Measurements from ENCODE around the gene ADAMTS17. TPM values are rescaled to one million over a fixed set of nuclear protein-coding genes. Genes with fewer than 3 reads are reported as not detected.

ADAMTS17 gene, protein sequence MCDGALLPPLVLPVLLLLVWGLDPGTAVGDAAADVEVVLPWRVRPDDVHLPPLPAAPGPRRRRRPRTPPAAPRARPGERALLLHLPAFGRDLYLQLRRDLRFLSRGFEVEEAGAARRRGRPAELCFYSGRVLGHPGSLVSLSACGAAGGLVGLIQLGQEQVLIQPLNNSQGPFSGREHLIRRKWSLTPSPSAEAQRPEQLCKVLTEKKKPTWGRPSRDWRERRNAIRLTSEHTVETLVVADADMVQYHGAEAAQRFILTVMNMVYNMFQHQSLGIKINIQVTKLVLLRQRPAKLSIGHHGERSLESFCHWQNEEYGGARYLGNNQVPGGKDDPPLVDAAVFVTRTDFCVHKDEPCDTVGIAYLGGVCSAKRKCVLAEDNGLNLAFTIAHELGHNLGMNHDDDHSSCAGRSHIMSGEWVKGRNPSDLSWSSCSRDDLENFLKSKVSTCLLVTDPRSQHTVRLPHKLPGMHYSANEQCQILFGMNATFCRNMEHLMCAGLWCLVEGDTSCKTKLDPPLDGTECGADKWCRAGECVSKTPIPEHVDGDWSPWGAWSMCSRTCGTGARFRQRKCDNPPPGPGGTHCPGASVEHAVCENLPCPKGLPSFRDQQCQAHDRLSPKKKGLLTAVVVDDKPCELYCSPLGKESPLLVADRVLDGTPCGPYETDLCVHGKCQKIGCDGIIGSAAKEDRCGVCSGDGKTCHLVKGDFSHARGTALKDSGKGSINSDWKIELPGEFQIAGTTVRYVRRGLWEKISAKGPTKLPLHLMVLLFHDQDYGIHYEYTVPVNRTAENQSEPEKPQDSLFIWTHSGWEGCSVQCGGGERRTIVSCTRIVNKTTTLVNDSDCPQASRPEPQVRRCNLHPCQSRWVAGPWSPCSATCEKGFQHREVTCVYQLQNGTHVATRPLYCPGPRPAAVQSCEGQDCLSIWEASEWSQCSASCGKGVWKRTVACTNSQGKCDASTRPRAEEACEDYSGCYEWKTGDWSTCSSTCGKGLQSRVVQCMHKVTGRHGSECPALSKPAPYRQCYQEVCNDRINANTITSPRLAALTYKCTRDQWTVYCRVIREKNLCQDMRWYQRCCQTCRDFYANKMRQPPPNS
- polyA plus RNA-seq (ENCODE audit: insufficient read length), result 4.0 TPM

DNA sequence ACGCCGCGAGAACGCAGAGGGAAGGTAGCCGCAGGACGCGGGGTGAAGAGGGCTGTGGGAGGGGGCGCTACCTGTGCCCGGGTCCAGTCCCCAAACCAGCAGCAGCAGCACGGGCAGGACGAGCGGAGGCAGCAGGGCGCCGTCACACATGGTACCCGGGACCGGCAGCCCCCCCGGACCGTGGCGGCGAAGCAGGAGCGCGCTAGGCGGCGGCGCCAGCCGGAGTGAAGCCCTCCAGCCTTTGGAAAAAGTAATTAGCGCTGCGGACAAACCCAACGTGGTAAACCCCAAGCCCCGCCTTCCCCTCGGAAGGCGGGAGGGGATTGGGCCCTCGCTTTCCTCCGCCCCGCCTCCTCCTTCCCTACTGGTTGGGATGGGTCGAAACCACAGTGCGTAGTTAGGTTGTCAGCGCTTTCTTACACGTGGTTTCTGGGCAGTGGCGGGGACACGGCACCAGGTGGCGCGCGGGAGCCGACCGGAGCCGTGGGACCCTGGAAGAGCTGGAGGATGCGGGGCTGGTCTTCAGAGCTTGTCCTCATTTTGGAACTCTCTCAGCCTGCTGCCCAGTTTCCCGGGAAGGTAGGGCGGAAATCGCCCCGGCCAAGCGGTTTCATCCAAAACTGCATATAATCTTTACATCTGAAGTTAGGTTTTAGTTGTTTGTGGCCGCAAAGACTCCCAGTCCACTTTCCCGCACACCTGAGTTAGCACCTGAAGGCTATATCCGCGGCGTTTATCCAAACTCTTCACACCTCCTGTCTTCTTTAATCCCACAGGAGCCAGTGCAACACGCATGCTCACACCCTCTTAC is at the start of gene ADAMTS17:
TSS of gene ADAMTS17 (minus strand) at position 226 of the 811 bp plus-strand sequence. CDS start at position 150, 76 bp downstream.
- DNase-seq (ENCODE audit: low read depth), result peak; percentile 91

DNA sequence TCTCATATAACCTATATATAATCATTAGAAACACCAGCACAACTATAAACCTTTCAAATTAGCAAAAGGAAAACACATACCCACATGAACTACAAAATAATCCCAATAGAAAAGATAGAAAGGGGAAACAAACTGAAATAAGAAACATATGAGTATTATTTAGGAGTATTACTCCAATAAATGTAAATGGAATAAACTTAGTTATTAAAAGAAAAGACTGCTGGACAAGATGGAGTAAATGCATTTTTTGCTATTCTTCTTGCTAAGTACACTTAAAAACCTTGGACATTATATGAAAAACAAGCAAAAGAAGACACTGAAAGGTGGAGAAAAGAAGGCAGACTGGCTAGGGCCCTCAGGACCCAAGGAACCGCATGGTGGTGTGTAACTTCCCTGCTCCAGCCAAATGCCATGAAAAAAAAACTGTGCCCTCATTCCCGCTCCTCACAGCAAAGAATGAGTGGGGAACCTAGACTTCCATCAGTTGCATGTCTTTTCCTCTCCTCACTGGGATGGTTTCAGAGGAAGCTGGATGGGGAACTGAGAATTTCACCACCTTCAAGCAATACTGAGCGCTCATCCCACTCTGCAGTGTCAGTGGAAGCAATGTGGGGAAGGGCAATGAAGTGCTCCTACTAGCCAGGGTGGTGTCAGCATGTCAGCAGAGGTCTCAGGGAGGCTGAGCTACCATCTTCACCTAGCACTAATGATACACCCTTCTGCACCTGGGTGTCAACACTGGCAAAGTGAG is 43.7 kb upstream of the ADAMTS17 start:
- DNase-seq (ENCODE audit: low read depth), result no peak

- no peak for DNase-seq (ENCODE audit: low read depth)
Observed at GRCh38 chr15:100384108-100384410, 42.3 kb upstream of the ADAMTS17 start.

DNA sequence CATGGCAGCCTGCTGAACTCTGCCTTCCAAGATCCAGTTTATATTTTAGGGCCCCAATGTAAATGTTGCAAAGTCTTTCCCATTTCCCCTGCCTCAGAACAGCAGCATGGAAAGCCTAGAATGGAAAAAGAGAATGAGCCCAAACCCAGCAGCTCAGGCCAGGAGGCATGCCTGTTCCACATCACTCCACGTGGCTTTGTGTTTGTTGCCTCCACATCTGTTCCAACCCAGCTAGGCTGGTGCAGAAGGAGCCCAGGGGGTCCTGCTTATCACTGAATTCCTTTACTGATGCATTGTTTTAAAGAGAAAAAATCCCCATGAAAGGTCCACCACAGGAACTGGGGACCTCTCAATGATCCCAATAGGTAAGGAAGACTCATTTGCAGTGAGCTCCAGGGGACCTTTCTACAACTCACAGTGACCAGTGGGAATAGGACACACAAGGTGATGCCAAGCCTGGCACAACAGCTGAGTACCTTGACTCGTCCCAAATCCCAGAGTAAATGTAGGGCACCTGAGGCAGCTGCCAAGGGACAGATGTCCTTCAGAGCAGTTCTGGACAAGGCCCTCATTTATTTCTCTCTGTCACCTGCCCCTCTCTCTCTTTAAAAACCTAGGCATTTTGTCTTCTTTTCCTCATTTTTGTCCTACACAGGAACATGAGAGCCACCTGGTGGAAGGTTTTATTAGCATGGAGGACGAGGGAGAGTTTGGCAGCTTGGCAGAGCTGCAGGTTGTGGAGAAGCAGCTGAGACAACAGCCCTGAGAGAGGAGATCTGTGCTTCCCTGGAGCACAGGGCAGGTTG is 41.7 kb upstream of the ADAMTS17 start:
- DNase-seq (ENCODE audit: low read depth), result no peak

DNA sequence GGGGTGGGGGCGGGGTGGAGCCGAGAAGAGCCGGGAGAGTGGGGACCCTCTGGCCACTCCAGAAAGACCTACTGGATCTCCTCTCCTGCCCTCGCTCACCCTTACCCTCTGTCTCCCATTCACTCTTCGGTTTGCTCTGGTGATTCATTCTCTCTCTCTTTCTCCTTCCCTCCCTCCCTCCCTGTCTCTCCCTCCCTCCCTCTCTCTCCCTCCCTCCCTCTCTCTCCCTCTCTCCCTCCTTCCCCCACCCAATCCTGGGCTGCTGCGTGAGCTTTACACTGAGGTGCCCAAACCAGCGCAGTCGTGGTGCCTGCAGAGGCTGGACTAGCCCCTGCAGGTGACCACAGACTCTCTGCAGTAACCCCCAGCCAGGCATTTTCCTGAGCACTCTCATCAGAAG is 32.2 kb upstream of the ADAMTS17 start:
- DNase-seq (ENCODE audit: low read depth), result no peak

- no peak for DNase-seq (ENCODE audit: low read depth)
Observed at GRCh38 chr15:100373120-100373896, 31.5 kb upstream of the ADAMTS17 start.

- no peak for DNase-seq (ENCODE audit: low read depth)
Observed at GRCh38 chr15:100372739-100373119, 31.0 kb upstream of the ADAMTS17 start.

DNA sequence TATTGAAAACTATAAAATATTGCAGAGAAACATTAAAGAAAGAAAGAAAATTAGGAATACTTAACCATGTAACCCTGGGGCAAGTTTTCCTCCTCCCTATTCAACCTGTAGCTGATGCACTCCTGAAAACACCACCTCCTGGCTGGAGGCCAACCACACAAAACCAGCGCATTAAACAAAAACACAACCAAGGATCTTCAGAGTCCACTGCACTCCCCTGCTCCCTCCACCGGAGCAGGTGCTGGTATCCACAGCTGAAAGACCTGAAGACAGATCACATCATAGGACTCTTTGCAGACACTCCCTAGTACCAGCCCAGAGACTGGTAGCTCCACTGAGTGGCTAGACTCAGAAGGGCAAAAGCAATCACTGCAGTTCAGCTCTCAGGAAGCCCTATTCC is 13.6 kb upstream of the ADAMTS17 start:
- DNase-seq (ENCODE audit: low read depth), result no peak

GRCh38 chr15:100353449-100353848 is 11.7 kb upstream of the ADAMTS17 start:
- DNase-seq (ENCODE audit: low read depth), result no peak

DNA sequence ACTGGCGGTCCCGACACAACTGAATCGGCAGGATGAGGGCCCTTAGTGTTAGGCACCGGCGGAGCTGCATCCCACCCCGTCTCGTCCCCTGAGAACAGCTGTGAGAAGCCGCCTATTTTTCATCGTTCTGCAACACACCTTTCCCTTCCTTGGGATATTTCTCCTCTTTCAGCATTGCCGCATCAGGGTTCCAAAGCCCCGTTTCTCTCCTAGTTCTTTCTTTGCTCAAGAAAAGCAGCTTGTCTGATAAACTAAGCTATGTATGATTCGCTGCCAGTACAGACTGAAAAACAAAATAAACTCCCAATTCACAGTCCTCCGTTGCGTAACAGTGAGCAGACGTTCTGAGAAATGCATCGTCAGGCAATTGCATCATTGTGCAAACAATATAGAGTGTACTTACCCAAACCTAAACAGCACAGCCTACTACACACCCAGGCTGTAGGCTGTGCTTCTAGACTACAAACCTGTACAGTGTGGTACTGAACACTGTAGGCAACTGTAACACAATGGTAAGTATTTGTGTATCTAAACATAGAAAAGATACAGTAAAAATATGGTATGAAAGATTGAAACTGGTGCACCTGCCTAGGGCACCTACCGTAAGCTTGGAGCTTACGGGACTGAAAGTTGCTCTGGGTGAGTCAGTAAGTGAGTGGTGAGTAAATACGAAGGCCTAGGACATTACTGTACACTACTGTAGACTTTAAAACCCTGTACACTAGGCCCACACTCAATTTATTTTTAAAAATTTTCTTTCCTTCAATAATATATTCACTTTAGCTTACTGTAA is 8.9 kb upstream of the ADAMTS17 start:
- no peak for DNase-seq (ENCODE audit: low read depth)

DNA sequence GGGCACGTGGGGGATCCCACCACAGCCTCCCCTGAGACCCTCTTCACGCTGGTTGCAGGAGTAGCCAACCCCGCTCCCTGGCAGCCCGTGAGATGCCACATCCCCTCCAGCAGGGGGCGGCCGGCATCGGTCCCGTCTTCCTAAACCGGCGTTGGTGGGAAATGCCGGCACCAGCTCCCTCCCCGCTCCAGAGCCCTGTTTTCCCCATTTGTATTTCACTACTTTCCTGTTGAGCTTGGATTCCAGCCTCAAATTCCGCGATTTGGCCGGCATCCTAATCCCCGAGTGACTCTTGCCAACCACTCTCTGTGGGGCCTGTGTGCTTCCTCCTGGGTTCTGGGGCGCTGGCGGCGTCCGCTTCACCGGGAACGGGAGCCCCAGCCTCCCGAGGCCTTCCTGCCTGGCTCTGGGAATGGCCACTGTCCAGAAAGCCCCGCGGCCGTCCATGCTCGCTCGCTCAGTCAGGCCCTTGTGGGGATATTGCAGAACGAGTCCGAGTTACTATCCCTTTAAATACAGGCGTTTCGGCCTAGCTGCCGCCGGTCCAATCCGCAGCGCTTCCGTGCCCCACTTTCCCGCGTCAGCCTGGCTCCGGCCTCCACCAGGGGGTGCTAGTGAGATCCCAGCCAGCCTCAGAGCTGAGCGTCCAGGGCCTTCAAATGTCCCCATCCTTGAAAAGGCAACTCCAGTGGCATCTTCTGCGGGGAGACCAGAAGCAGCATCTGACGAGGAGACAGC is 8.1 kb upstream of the ADAMTS17 start:
- DNase-seq (ENCODE audit: low read depth), result peak; percentile 86

DNA sequence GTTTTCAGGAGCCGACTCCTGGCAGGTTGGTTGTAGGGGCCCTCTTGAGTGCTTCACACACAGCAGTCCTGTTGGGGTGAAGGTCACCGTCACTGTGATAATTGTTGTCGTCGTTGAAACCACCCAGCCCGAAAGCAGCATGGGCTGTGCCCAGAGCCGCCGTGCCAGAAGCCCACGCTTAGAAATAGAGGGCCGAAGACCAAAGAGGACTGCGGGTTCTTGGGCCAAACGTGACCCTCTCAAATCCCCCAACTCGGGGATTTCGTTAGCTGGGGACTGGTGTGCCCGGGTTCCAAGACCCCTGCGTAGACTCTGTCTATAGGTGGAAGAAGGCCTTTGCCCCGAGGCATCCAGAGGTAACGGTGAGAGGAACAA is 7.5 kb upstream of the ADAMTS17 start:
- no peak for DNase-seq (ENCODE audit: low read depth)

GRCh38 chr15:100348578-100348977 is 6.8 kb upstream of the ADAMTS17 start:
- DNase-seq (ENCODE audit: low read depth), result no peak

- DNase-seq (ENCODE audit: low read depth), result no peak
Observed at GRCh38 chr15:100346866-100347512, 5.2 kb upstream of the ADAMTS17 start.

DNA sequence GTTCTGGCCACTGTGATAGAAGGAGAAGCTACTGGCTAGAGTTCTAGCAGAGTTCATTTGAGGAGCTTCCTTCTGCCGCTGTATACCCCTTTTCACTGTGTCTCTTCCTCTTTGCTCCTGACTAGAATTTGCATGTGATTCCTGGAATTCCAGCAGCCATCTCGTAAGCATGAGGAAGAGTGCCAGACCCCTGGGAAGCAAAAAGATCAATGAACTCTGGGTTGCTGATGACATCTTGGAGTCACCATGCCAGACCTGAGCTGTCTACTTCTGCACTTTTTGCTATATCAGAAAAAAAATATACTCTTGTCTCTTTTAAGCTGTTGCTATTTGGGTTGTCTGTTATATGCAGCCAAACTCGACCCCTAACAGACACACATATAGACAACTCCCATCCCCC is 3.7 kb upstream of the ADAMTS17 start:
- DNase-seq (ENCODE audit: low read depth), result no peak

- no peak for DNase-seq (ENCODE audit: low read depth)
Observed at GRCh38 chr15:100343251-100343650, 1.5 kb upstream of the ADAMTS17 start.

GRCh38 chr15:100341239-100341749 is 481 bp downstream of the ADAMTS17 start:
- no peak for DNase-seq (ENCODE audit: low read depth)

Data from forelimb muscle (tissue), 1 donor.